ENCODE measurements around the gene YAP1.

The YAP1 gene

GRCh38 chr11:102171101-102171500 lies 60.9 kb downstream of the YAP1 start:
- DNase-seq (ENCODE audit: insufficient read length, low spot score) = no peak
- FAIRE-seq = no peak
- no peak for TF ChIP-seq CTCF (IDR thresholded peaks at IDR 0.05; ENCODE audit: insufficient read depth, missing control alignments)

GRCh38 chr11:102172127-102172848 lies 62.0 kb downstream of the YAP1 start:
- no peak for DNase-seq (ENCODE audit: insufficient read length, low spot score)

GRCh38 chr11:102177126-102177525 lies 66.9 kb downstream of the YAP1 start:
- DNase-seq (ENCODE audit: insufficient read length, low spot score) (no peak), FAIRE-seq (no peak)
- no peak for TF ChIP-seq CTCF (IDR thresholded peaks at IDR 0.05; ENCODE audit: insufficient read depth, missing control alignments)

More at GRCh38 chr11:102172127-102172848, 62.0 kb downstream of the YAP1 start:
- TF ChIP-seq CTCF (IDR thresholded peaks at IDR 0.05; ENCODE audit: insufficient read depth, missing control alignments) = no peak
- no peak for FAIRE-seq

DNA sequence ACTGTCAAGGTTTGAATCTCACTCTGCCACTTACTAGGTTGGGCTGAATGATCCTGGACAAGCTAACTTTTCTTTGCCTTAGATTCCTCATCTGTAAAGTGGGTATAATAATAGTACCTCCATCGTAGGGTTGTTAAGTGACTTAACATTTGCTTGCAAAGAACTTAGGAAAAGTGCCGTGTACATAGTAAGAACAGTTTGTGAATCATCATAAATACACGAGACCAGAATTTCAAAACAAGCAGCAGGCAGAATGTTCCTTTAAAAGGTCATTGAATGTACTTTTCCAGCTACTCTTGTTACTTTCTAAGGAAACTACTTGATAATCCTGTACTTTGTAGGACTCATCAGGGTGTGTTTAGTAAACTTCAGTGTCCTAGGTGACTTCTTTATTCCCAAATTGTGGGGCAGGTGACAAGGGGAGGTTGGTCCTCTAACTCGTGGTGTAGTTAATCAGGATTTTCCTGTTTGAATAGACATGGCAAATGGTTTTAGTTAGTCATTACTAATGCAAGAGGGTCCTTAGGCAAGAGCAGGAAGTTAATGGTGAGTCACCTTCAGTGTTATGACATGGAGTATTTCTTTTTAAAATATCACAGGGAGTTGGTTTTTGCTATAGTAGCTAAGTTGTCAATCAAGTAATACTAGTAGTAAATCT lies 67.9 kb downstream of the YAP1 start:
- no peak for FAIRE-seq
- TF ChIP-seq CTCF (IDR thresholded peaks at IDR 0.05; ENCODE audit: insufficient read depth, missing control alignments) = no peak
- DNase-seq (ENCODE audit: insufficient read length, low spot score) = no peak

DNA sequence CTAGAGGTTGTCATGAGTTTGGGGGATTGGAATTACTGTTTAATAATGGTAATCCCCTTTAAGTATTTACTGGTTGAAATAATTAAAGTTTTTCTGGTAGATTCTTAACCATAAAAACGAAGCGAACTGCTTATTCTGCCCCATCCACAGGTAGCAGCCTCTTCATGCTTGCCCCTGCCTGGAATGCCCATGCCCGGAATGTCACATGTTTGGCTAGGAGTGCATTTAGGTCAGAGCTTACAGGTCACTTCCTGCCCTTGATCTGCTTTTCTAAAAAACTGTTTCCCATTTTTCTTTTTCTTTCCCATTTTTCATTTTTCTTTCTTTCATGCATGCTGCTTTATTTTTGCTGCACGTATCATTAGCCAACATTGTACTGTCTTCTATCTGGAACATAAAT lies 69.1 kb downstream of the YAP1 start:
- no peak for TF ChIP-seq CTCF (IDR thresholded peaks at IDR 0.05; ENCODE audit: insufficient read depth, missing control alignments)
- FAIRE-seq (no peak), DNase-seq (ENCODE audit: insufficient read length, low spot score) (no peak)

DNA sequence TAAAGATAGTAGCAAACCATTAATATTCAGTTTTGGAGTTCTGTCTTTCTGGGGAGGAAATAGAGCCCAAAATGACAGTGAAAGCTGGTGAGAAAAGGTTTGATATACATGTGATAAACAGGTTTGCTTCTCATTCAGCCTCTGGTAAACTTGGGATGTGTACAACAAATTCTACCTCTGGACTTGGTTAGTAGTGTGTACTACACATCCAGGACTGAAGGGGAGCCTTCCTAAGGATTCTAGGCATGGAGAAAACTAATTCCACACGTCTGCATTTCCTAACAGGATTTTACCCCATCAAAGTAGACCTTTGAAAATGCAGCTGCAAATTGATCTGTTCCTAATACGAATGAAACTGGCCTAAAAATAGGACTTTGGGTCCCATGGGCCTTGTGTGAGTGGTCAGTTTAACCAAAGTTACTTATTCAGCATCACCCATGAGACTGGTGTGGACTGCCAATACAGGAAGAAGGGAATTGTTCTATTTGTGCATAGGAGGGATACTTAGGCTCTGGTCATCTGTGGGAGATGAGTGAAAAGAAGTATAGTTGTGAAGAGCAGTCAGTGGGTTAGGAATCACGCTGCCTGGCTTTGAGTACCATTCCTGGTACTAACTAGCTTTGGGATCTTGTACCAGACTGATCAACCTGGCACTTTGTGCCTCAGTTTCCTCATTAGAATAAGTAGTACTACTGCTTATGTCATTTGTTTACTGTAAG lies 74.2 kb downstream of the YAP1 start:
- FAIRE-seq (no peak), DNase-seq (ENCODE audit: insufficient read length, low spot score) (no peak)
- no peak for TF ChIP-seq CTCF (IDR thresholded peaks at IDR 0.05; ENCODE audit: insufficient read depth, missing control alignments)
